Neural progenitor cell (in vitro differentiated cells): ENCODE data around the gene HOXA2. TPM values are rescaled to one million over a fixed set of nuclear protein-coding genes. Genes with fewer than 3 reads are reported as not detected.
A peak's percentile ranks its signal among the peaks of the same experiment; 100 is the strongest.

Experiments used
- DNase-seq: peaks from one replicate; pipeline ENCODE4 v3.0.0-alpha.2; 2016; ENCODE audit warnings: low spot score
- H2AFZ ChIP-seq: fragments of 200-600 bp; sonication (generic); replicated peaks from 2 replicates; pipeline ENCODE4 v1.6.1; 2016; ENCODE audit warnings: antibody characterized with exemption
- H3F3A ChIP-seq: fragments of 200-600 bp; sonication (generic); 2 replicates; pipeline ENCODE4 v1.6.1; 2016; ENCODE audit warnings: antibody characterized with exemption, low read depth
- H3K27ac ChIP-seq: fragments of 200-600 bp; sonication (generic); 2 replicates; pipeline ENCODE4 v1.5.1; 2016; ENCODE audit warnings: mild to moderate bottlenecking
- H3K27me3 ChIP-seq: fragments of 200-600 bp; sonication (generic); 2 replicates; pipeline ENCODE4 v1.6.1; 2016; ENCODE audit warnings: mild to moderate bottlenecking, moderate library complexity
- H3K36me3 ChIP-seq: fragments of 200-600 bp; sonication (generic); 2 replicates; pipeline ENCODE4 v1.5.1; 2016
- H3K4me1 ChIP-seq: fragments of 200-600 bp; sonication (generic); 2 replicates; pipeline ENCODE4 v1.6.1; 2016; ENCODE audit warnings: mixed run types
- H3K4me2 ChIP-seq: fragments of 200-600 bp; sonication (generic); 2 replicates; pipeline ENCODE4 v1.6.1; 2016
- H3K4me3 ChIP-seq: fragments of 200-600 bp; sonication (generic); 2 replicates; pipeline ENCODE4 v1.5.1; 2016
- H3K79me2 ChIP-seq: fragments of 200-600 bp; sonication (generic); 2 replicates; pipeline ENCODE4 v1.6.1; 2016; ENCODE audit warnings: low read depth
- H3K9ac ChIP-seq: fragments of 200-600 bp; sonication (generic); 2 replicates; pipeline ENCODE4 v1.6.1; 2016
- H3K9me3 ChIP-seq: fragments of 200-600 bp; sonication (generic); 2 replicates; pipeline ENCODE4 v1.5.1; 2016; ENCODE audit warnings: low read depth
- H4K20me1 ChIP-seq: fragments of 200-600 bp; sonication (generic); 2 replicates; pipeline ENCODE4 v1.6.1; 2016; ENCODE audit warnings: low read depth
- H3K27ac Mint-ChIP-seq: 3 replicates; pipeline ENCODE4 v1.8.0; 2021; ENCODE audit warnings: mixed read lengths
- H3K27me3 Mint-ChIP-seq: 2 replicates; pipeline ENCODE4 v1.8.0; 2022; ENCODE audit warnings: low read depth, mild to moderate bottlenecking, inconsistent platforms, moderate library complexity, mixed read lengths; ENCODE audit not compliant: insufficient read depth
- H3K36me3 Mint-ChIP-seq: 3 replicates; pipeline ENCODE4 v1.8.0; 2021; ENCODE audit warnings: mixed read lengths
- H3K4me1 Mint-ChIP-seq: 3 replicates; pipeline ENCODE4 v1.8.0; 2021; ENCODE audit warnings: mixed read lengths
- H3K4me3 Mint-ChIP-seq: 3 replicates; pipeline ENCODE4 v1.8.0; 2021; ENCODE audit warnings: mild to moderate bottlenecking, moderate library complexity, mixed read lengths
- H3K9me3 Mint-ChIP-seq: 3 replicates; pipeline ENCODE4 v1.8.0; 2020; ENCODE audit warnings: mixed read lengths
- EZH2 ChIP-seq: fragments of 200-600 bp; sonication (generic); IDR thresholded peaks from 2 replicates; pipeline ENCODE4 v1.6.1; 2017; ENCODE audit warnings: antibody characterized with exemption, mild to moderate bottlenecking, moderate library complexity
- EZH2phosphoT487 ChIP-seq: fragments of 200-600 bp; sonication (generic); IDR thresholded peaks from 2 replicates; pipeline ENCODE4 v1.6.1; 2017; ENCODE audit warnings: antibody characterized with exemption
- total RNA-seq: library from RNA; depleted of rRNA; stranded (reverse); fragments of >200 nt; gene quantifications from 2 replicates; pipeline ENCODE4 v1.2.3, GENCODE V29; 2015; ENCODE audit warnings: low replicate concordance
- TF ChIP-seq, protein P1 (sequence below): fragments of 200-600 bp; sonication (generic); IDR thresholded peaks from 2 replicates; pipeline ENCODE4 v1.5.1; 2017; ENCODE audit warnings: antibody characterized with exemption, mild to moderate bottlenecking

The HOXA2 gene
- total RNA-seq, 1 donor from 2014 or later, result not detected

DNA sequence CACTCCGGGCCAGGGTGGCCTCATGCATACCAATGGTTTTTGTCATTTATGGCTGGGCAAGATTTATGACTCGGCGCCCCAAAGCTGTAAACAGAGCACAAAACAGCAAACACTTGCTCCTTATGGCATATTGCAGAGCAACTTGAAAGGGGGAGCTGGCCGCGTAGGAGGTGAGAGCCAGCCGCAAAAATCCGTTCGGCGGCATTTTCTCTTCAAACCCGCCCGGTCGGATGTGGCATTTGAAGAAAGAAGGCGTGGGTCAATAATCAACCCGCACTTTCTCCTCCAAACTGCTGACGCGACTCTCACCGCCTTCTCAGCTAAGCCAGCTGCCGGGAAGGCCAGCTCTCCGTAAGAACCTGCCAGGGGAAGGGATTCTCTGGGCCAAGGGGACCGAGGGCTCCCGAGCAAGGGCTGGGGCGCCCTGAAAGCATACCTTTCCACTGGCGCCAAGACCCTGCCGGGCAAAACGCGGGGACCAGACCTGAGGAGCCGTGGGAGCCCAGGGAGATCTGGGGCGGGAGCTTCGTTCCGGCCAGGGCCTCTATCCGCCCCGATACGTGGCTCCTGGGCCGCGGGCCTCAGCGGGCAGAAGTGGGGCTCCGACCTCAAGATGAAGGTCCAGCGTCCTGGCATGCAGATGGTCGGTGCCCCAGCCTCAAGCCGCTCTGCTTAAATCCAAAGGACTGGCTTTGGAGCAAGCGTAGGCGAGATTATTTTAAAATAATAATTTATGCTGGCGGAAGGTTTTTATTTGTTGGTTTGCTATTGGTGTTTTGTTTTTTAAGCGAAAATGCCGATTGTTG lies 12.9 kb upstream of the HOXA2 start:
- H3K27ac ChIP-seq, result no peak overlapping the region
- DNase-seq, result peak; percentile 50
- Mint-ChIP-seq H3K4me1 (no peaks in the 10 kb centered on the region), H3K4me3 (no peak overlapping the region), H3K36me3 (no peaks in the 10 kb centered on the region), H3K9me3 (no peaks in the 10 kb centered on the region), H3K27me3 (peaks cover 91% of the 10 kb centered on the region), H3K27ac (no peak overlapping the region)
- no peak overlapping the region for H3K4me3 ChIP-seq
- H3K4me2 ChIP-seq, result no peak overlapping the region
- H2AFZ ChIP-seq, result no peak overlapping the region
- no peaks in the 10 kb centered on the region for H3K36me3 ChIP-seq
- TF ChIP-seq, protein P1, sequence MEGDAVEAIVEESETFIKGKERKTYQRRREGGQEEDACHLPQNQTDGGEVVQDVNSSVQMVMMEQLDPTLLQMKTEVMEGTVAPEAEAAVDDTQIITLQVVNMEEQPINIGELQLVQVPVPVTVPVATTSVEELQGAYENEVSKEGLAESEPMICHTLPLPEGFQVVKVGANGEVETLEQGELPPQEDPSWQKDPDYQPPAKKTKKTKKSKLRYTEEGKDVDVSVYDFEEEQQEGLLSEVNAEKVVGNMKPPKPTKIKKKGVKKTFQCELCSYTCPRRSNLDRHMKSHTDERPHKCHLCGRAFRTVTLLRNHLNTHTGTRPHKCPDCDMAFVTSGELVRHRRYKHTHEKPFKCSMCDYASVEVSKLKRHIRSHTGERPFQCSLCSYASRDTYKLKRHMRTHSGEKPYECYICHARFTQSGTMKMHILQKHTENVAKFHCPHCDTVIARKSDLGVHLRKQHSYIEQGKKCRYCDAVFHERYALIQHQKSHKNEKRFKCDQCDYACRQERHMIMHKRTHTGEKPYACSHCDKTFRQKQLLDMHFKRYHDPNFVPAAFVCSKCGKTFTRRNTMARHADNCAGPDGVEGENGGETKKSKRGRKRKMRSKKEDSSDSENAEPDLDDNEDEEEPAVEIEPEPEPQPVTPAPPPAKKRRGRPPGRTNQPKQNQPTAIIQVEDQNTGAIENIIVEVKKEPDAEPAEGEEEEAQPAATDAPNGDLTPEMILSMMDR, result no peak
- TF ChIP-seq EZH2 (peak; percentile 100), EZH2phosphoT487 (peak; percentile 99)
- H3K27me3 ChIP-seq, result peaks cover 100% of the 10 kb centered on the region
- H4K20me1 ChIP-seq, result peaks cover 93% of the 10 kb centered on the region
- H3F3A ChIP-seq, result peaks cover 13% of the 10 kb centered on the region
- no peaks in the 10 kb centered on the region for H3K79me2 ChIP-seq
- no peak overlapping the region for H3K9ac ChIP-seq
- H3K9me3 ChIP-seq, result no peaks in the 10 kb centered on the region
- H3K4me1 ChIP-seq, result no peaks in the 10 kb centered on the region

DNA sequence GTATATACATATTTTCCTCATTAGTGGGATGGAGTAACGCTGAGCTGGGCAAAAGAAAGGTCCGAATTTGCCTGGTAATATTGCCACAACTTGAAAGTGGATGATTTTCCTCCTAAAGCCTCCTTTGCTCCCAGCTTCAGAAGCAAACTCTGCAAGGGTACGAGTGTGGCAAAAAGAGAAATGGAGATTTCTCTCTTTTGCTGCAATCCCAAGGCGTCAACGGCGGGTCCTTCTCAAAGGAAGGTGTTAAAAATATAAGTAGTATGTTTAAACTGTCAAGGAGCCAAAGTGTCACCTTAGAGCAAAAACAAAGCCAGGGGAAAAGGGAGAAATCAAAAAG lies 12.4 kb upstream of the HOXA2 start:
- peaks cover 13% of the 10 kb centered on the region for H3F3A ChIP-seq
- Mint-ChIP-seq H3K27me3 (peaks cover 90% of the 10 kb centered on the region), H3K9me3 (no peaks in the 10 kb centered on the region), H3K4me1 (no peaks in the 10 kb centered on the region), H3K36me3 (no peaks in the 10 kb centered on the region), H3K27ac (no peak overlapping the region), H3K4me3 (no peak overlapping the region)
- H3K9me3 ChIP-seq, result no peaks in the 10 kb centered on the region
- no peak overlapping the region for H3K4me3 ChIP-seq
- no peaks in the 10 kb centered on the region for H3K36me3 ChIP-seq
- no peak overlapping the region for H3K27ac ChIP-seq
- TF ChIP-seq, protein P1, result no peak
- TF ChIP-seq EZH2, result peak; percentile 78
- H4K20me1 ChIP-seq, result peaks cover 94% of the 10 kb centered on the region
- no peak overlapping the region for H3K4me2 ChIP-seq
- no peak overlapping the region for H2AFZ ChIP-seq
- H3K27me3 ChIP-seq, result peaks cover 100% of the 10 kb centered on the region
- no peaks in the 10 kb centered on the region for H3K4me1 ChIP-seq
- no peaks in the 10 kb centered on the region for H3K79me2 ChIP-seq
- no peak for DNase-seq
- no peak overlapping the region for H3K9ac ChIP-seq

DNA sequence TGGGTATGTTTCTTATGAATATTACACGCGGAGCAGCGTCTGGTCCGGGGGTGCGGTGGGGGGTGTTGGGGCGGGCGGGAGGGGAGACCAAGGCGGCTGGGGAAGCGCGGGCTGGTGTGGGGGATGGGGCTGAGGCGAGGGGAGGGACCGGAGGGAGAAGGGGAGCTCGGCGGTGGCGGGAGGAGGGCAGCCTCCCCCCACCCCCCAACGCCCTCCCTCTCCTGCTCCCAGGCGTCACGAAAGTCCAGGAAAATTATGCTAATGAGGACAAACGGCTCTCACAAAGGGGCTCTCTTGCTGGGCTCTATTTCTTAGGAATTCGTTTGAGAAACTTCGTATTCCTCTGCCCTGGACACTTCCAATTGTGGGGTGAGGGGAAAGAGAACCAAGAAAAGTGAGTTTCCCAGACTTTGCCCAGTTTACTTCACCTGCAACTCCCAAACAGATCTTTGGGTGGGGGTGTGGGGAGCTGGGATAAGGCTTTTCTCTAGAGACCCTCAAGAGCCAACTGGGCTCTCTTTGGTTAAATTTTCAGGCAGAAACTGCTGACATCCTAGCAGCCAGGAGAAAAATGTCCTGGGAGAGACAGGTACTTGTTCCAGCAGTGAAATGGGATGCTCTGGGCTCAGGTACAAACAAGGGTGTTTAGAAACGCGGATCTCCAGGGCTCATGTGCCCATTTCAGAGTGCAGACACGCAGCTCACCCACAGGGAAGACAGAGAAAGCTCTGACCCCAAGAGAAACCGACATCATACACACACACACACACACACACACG lies 11.7 kb upstream of the HOXA2 start:
- DNase-seq, result no peak
- H3K9ac ChIP-seq, result no peak overlapping the region
- H3K27me3 ChIP-seq, result peaks cover 100% of the 10 kb centered on the region
- H2AFZ ChIP-seq, result no peak overlapping the region
- no peak overlapping the region for H3K4me2 ChIP-seq
- Mint-ChIP-seq H3K4me3 (no peak overlapping the region), H3K9me3 (peaks cover 3% of the 10 kb centered on the region), H3K36me3 (no peaks in the 10 kb centered on the region), H3K4me1 (no peaks in the 10 kb centered on the region), H3K27me3 (peaks cover 90% of the 10 kb centered on the region), H3K27ac (no peak overlapping the region)
- H3K79me2 ChIP-seq, result no peaks in the 10 kb centered on the region
- no peak overlapping the region for H3K27ac ChIP-seq
- peaks cover 13% of the 10 kb centered on the region for H3F3A ChIP-seq
- no peaks in the 10 kb centered on the region for H3K4me1 ChIP-seq
- TF ChIP-seq EZH2phosphoT487 (no peak), EZH2 (no peak)
- TF ChIP-seq, protein P1, result no peak
- no peaks in the 10 kb centered on the region for H3K36me3 ChIP-seq
- H3K4me3 ChIP-seq, result no peak overlapping the region
- H4K20me1 ChIP-seq, result peaks cover 94% of the 10 kb centered on the region
- no peaks in the 10 kb centered on the region for H3K9me3 ChIP-seq
